HG03558 (cell line): ENCODE data around the gene MYO1B.

Experiments
- ATAC-seq: cut with Tn5 transposase; IDR thresholded peaks from one replicate; pipeline ENCODE4 v1.9.1; 2021; ENCODE audit warnings: moderate number of reproducible peaks; ENCODE audit not compliant: unreplicated experiment; ENCODE audit errors: extremely low read depth

MYO1B gene

GRCh38 chr2:191350826-191351225 lies 105.6 kb downstream of the MYO1B start:
- ATAC-seq = no peak

- ATAC-seq = no peak
These were observed 106.1 kb downstream of the MYO1B start for GRCh38 chr2:191351298-191351697.

GRCh38 chr2:191351921-191352320 lies 106.7 kb downstream of the MYO1B start:
- no peak for ATAC-seq

GRCh38 chr2:191352536-191352935 lies 107.3 kb downstream of the MYO1B start:
- no peak for ATAC-seq

GRCh38 chr2:191355170-191355758 lies 110.1 kb downstream of the MYO1B start:
- ATAC-seq = no peak

- ATAC-seq = no peak
These were observed 112.5 kb downstream of the MYO1B start for GRCh38 chr2:191357678-191358077.

- ATAC-seq = no peak
These were observed 113.3 kb downstream of the MYO1B start for GRCh38 chr2:191358325-191359025.

GRCh38 chr2:191359133-191359532 lies 113.9 kb downstream of the MYO1B start:
- no peak for ATAC-seq

- no peak for ATAC-seq
These were observed 115.7 kb downstream of the MYO1B start for GRCh38 chr2:191360918-191361317.

GRCh38 chr2:191362841-191363240 lies 117.6 kb downstream of the MYO1B start:
- ATAC-seq = no peak

GRCh38 chr2:191363267-191363666 lies 118.1 kb downstream of the MYO1B start:
- ATAC-seq = no peak

GRCh38 chr2:191365089-191365488 lies 119.9 kb downstream of the MYO1B start:
- no peak for ATAC-seq

- ATAC-seq = no peak
These were observed 121.0 kb downstream of the MYO1B start for GRCh38 chr2:191366199-191366598.

GRCh38 chr2:191369034-191369433 lies 123.8 kb downstream of the MYO1B start:
- ATAC-seq = no peak

GRCh38 chr2:191374366-191374765 lies 129.2 kb downstream of the MYO1B start:
- no peak for ATAC-seq

- ATAC-seq = no peak
These were observed 129.7 kb downstream of the MYO1B start for GRCh38 chr2:191374939-191375338.

GRCh38 chr2:191376981-191377629 lies 131.9 kb downstream of the MYO1B start:
- peak; percentile 85 for ATAC-seq

GRCh38 chr2:191379375-191379774 lies 134.2 kb downstream of the MYO1B start:
- no peak for ATAC-seq

- no peak for ATAC-seq
These were observed 137.6 kb downstream of the MYO1B start for GRCh38 chr2:191382801-191383200.

GRCh38 chr2:191383486-191383885 lies 138.3 kb downstream of the MYO1B start:
- ATAC-seq = no peak

GRCh38 chr2:191384829-191385228 lies 139.6 kb downstream of the MYO1B start:
- no peak for ATAC-seq
